GM12874 (cell line): ENCODE data around the gene RFXANK.

ENCODE experiments used
- TF ChIP-seq, protein P1 (sequence below): IDR thresholded peaks from 2 replicates; pipeline ENCODE4 v1.5.1; 2011; ENCODE audit warnings: low read depth, mild to moderate bottlenecking, control low read depth, low read length, moderate library complexity; ENCODE audit not compliant: insufficient read depth

Gene RFXANK

DNA sequence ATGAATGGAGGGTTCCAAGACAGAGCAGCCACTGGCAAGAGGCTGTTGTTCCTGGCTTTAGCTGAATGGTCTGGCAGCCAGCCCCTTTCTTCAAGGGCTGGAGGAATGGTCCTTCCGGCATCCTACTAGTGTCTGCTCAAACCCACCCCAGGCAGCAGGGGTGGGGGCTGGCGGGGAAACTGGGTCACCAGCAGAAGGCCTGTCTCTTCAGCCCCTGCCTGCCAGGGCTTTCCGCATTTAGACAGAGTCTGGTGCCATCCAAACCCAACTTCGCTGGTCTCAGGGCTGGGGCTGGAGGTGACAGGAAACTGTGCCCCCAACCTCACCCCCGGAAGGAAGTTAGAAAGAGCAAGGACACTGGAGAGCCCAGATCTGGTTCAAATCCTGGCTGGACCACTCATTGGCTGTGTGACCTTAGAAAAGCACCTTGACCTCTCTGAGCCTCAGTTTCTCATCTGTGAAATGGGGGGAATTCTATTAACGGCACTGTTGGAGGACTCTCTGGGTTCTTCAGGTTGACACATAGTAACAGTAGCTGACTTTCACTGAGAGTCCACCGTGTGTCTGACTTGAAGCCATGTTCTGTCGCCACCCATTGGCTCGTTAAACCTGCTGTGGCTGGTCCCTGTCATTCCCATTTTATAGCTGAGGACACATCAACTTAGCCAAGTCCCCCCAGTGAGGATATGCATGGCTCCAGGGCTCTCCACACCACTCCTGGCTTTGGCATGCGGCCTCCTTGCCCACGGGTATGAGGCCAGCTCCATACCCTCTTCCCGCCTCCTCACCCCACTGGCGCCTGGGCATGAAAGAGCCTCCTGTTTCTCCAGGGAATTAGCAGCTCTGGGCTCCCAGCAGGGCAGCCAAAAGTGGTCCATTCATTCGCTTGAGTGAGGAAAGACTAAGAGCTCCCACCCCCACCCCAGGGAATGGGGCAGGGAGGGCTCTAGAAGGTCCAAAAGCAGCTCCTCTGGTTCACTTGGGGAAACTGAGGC is 13.7 kb downstream of the RFXANK start:
- TF ChIP-seq, protein P1, sequence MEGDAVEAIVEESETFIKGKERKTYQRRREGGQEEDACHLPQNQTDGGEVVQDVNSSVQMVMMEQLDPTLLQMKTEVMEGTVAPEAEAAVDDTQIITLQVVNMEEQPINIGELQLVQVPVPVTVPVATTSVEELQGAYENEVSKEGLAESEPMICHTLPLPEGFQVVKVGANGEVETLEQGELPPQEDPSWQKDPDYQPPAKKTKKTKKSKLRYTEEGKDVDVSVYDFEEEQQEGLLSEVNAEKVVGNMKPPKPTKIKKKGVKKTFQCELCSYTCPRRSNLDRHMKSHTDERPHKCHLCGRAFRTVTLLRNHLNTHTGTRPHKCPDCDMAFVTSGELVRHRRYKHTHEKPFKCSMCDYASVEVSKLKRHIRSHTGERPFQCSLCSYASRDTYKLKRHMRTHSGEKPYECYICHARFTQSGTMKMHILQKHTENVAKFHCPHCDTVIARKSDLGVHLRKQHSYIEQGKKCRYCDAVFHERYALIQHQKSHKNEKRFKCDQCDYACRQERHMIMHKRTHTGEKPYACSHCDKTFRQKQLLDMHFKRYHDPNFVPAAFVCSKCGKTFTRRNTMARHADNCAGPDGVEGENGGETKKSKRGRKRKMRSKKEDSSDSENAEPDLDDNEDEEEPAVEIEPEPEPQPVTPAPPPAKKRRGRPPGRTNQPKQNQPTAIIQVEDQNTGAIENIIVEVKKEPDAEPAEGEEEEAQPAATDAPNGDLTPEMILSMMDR: no peak

DNA sequence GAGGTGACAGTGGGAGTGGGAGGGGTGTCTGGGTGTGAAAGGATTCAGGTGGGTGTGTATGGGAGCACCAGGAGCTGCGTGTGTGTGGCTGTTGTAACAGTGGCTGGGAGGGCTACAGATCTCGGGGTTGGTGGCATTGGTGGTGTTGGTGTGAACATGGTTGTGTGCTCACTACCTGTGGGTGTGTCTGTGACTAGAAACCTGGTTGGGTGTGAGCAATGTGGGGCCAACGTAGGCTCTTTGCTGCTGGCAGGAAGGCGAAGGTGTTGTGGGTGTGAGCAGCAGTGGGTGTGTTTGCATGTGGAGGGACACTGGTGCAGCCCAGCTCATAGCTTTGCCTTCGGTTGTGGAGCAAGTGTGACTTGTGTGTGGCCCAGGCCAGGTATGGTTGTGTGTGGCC is 14.9 kb downstream of the RFXANK start:
- TF ChIP-seq, protein P1: no peak

DNA sequence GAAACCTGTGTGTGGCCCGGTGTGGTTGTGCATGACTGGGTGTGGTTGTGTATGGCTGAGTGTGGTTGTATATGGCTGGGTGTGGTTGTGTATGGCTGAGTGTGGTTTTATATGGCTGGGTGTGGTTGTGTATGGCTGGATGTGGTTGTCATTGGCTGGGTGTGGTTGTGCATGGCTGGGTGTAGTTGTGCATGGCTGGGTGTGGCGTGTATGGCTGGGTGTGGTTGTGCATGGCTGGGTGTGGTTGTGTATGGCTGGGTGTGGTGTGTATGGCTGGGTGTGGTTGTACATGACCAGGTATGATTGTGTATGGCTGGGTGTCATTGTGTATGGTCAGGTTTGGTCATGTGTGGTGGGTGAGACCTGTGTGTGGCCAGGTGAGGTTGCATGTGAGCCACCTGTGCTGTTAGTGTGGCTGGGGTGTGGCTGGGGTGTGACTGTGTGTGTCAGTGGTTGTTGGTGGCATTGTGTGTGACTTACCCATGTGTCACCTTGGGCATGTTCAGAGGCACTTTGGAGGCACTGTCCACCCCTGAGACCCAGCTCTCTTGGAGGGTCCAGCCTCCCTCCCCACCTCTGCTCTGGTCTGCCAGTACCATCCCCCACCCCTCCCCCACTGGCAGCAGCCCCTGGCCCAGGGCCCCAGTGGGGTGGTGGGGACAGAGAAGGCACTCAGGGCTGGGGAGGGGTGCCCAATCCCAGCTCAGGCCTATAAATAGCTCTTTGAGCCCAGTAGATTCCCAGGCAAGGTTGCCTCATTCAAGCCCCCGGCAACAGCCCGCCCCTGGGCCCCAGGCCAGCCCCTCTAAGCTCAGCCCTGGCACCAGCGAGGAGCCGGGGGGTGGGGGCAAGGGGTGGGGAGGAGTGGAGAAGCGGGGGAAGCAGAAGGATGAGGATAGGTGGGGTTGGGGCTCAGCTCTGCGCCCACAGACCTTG is 15.8 kb downstream of the RFXANK start:
- TF ChIP-seq, protein P1: no peak

DNA sequence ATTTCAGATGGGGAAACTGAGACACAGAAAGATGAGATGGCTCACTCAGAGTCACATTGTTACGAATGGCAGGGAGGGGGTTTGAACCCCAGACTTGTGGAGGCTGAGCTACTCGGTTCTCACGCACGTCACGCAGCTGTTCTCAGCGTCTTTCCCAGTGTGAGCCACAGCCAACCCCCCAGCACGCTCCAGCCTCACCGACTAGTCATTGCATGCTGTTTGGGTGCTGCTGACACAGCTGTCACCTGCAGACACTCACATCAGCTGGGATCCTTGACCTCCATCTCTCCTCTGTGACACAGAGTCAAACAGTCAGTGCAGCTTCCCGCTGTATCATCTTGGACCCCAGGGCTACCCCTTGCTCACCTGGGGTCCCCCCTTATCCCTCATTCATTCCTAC is 17.3 kb downstream of the RFXANK start:
- TF ChIP-seq, protein P1: no peak

- TF ChIP-seq, protein P1: no peak
Measured at GRCh38 chr19:19211499-19212420, 19.7 kb downstream of the RFXANK start, which contains the start of gene NCAN. NCAN (plus strand) TSS chr19:19211958; CDS start chr19:19216954, 4,996 bp downstream.

GRCh38 chr19:19212916-19213315 is 20.9 kb downstream of the RFXANK start:
- TF ChIP-seq, protein P1: no peak
